Breast epithelium (tissue), 4 donors: ENCODE measurements around the gene UBTD2. TPM values are rescaled to one million over a fixed set of nuclear protein-coding genes. Genes with fewer than 3 reads are reported as not detected.
"Not testable (repeated sequence)": the region's sequence is repeated elsewhere in the genome, so short reads cannot be mapped to it uniquely, and the experiment has no call there.

ENCODE experiments used
- DNase-seq, 2 donors: peaks; one replicate each; pipeline ENCODE4 v3.0.0-alpha.2; 2019; ENCODE audit warnings: low spot score in 2 of 2
- H3K27ac ChIP-seq, 2 donors: fragments of 200-600 bp; sonication (generic) in 1 of 2; one replicate each; pipeline ENCODE4 v1.5.1; 2016 to 2019; ENCODE audit warnings: mild to moderate bottlenecking in 1 of 2
- H3K27me3 ChIP-seq, 2 donors: fragments of 200-600 bp; sonication (generic) in 1 of 2; one replicate each; pipeline versions ENCODE4 v1.5.1 to v1.6.0; 2017 to 2019; ENCODE audit warnings: control low read depth in 1 of 2, mild to moderate bottlenecking in 1 of 2
- H3K36me3 ChIP-seq: fragments of 200-600 bp; one replicate; pipeline ENCODE4 v1.5.1; 2019
- H3K4me1 ChIP-seq, 2 donors: fragments of 200-600 bp; sonication (generic); one replicate each; pipeline ENCODE4 v1.5.1; 2016 to 2019; ENCODE audit warnings: control low read depth in 1 of 2
- H3K4me3 ChIP-seq, 3 donors: fragments of 200-600 bp; sonication (generic); 1 replicate in 2 of 3; 2 replicates in 1 of 3; pipeline ENCODE4 v1.5.1; 2016 to 2019; ENCODE audit warnings: mild to moderate bottlenecking in 3 of 3, moderate library complexity in 2 of 3
- H3K9me3 ChIP-seq, 2 donors: fragments of 200-600 bp; sonication (generic) in 1 of 2; one replicate each; pipeline ENCODE4 v1.5.1; 2016 to 2019; ENCODE audit warnings: control low read depth in 1 of 2
- POLR2A ChIP-seq: fragments of 450-650 bp; IDR thresholded peaks from one replicate; pipeline ENCODE4 v1.6.1; 2016; ENCODE audit warnings: antibody characterized with exemption, mild to moderate bottlenecking, moderate library complexity
- POLR2AphosphoS5 ChIP-seq, 3 donors: sonication (generic); formaldehyde crosslinking; IDR thresholded peaks; one replicate each; pipeline ENCODE4 v1.6.1; 2017; ENCODE audit warnings: antibody characterized with exemption in 3 of 3
- intact Hi-C: fragments of 100-400 bp; cut with DNase I; formaldehyde crosslinking; loops from one replicate; pipeline ENCODE4 v1.15.1; 2023; ENCODE audit warnings: low total_unique reads
- total RNA-seq, 3 donors: library from RNA; depleted of rRNA; stranded (reverse); fragments of >200 nt; gene quantifications; one replicate each; pipeline ENCODE4 v1.1.0, GENCODE V29; 2016
- TF ChIP-seq, protein P1 (sequence below), 3 donors: fragments of 450-650 bp; IDR thresholded peaks; one replicate each; pipeline ENCODE4 v1.5.1; 2016 to 2017; ENCODE audit warnings: antibody characterized with exemption in 3 of 3, mild to moderate bottlenecking in 3 of 3, moderate library complexity in 3 of 3

The UBTD2 gene
- total RNA-seq, 3 donors from 2014 or later: 21.8 to 32.3 (median 27.9) TPM

DNA sequence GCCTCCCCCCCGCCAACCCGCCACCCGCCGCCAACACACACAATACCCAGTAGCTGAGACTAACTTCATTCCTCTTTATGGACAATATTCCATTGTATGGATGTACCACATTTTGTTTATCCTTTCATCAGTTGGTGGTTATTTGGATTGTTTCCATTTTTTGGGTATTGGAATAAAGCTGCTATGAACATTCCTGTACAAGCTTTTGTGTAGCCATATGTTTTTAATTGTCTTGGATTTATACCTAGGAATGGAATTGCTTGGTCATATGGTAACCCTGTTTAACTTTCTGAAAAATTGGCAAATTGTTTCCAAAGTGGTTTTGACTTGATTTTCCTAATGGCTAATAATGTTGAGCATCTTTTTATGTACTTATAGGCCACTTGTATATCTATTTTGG, 4.9 kb upstream of the UBTD2 start:
- Histone ChIP-seq H3K27ac (no peak overlapping the region), H3K4me1 (peaks cover 0 to 3% of the 10 kb centered on the region in 2 donors), H3K36me3 (no peaks in the 10 kb centered on the region), H3K27me3 (no peaks in the 10 kb centered on the region), H3K9me3 (no peaks in the 10 kb centered on the region), H3K4me3 (no peak overlapping the region)
- no peak for DNase-seq
- TF ChIP-seq, protein P1, sequence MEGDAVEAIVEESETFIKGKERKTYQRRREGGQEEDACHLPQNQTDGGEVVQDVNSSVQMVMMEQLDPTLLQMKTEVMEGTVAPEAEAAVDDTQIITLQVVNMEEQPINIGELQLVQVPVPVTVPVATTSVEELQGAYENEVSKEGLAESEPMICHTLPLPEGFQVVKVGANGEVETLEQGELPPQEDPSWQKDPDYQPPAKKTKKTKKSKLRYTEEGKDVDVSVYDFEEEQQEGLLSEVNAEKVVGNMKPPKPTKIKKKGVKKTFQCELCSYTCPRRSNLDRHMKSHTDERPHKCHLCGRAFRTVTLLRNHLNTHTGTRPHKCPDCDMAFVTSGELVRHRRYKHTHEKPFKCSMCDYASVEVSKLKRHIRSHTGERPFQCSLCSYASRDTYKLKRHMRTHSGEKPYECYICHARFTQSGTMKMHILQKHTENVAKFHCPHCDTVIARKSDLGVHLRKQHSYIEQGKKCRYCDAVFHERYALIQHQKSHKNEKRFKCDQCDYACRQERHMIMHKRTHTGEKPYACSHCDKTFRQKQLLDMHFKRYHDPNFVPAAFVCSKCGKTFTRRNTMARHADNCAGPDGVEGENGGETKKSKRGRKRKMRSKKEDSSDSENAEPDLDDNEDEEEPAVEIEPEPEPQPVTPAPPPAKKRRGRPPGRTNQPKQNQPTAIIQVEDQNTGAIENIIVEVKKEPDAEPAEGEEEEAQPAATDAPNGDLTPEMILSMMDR (IDR thresholded peaks at IDR 0.05): no peak
- TF ChIP-seq POLR2A (no peak), POLR2AphosphoS5 (IDR thresholded peaks at IDR 0.05) (no peak)
- intact Hi-C loops: no loop called here

DNA sequence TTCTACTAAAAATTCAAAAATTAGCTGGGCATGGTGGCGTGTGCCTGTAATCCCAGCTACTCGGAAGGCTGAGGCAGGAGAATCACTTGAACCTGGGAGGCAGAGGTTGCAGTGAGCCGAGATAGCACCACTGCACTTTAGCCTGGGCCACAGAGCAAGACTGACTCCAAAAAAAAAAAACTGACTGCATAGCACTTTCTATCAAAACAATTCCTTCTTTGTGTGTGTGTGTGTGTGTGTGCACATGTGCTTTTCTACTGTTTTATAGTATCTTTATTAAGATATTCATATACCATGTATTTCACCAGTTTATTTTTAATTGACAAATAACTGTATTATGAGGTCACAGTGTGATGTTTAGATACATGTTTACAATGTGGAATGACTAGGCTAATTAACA, 3.6 kb upstream of the UBTD2 start:
- H3K27ac ChIP-seq, DNase-seq, H3K36me3 ChIP-seq, H3K9me3 ChIP-seq, H3K4me1 ChIP-seq, intact Hi-C loops, H3K4me3 ChIP-seq, H3K27me3 ChIP-seq: not testable (repeated sequence)

DNA sequence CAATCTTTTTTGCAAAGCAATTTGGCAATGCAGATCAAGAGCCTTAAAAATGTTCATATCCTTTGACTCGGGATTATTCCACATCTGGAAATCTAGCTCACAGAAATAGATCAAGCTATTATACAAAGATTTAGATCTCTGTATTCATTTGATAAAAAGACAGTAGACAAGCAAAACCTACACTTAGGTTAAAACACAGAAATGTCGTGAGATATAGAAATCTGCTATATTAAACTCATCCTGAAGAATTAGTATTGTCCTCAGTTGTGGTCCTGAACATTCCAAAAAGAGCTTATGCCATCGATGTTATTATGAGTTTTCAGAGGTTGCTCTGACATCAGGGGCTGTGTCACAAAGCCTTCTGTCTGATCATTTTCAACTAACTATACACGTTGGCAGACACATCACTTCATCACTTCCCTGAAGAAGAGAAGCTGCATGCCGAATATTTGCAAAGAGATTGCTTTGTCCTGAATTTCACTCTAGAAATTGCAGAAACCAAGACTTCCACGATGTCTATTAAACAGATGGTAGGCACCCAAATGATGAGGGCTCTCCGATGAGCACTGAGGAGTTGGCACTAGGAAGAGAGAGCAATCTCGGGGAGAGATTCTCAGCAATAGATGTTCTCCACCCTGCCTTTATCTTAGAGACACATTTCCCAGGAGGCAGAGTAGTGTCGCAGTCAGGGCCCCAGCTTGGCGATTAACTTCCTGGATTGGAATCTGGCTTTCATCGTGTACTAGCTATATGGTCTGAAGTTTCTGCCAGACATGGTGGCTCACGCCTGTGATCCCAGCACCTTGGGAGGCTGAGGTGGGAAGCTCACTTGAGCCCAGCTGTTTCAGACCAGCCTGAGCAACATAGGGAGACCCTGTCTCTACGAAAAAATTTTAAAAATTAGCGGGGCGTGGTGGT, 1.9 kb upstream of the UBTD2 start:
- intact Hi-C loops: loop anchor here (1.0 kb wide), 1 partner anchor 44 kb away; no protein-coding TSS in a partner anchor

DNA sequence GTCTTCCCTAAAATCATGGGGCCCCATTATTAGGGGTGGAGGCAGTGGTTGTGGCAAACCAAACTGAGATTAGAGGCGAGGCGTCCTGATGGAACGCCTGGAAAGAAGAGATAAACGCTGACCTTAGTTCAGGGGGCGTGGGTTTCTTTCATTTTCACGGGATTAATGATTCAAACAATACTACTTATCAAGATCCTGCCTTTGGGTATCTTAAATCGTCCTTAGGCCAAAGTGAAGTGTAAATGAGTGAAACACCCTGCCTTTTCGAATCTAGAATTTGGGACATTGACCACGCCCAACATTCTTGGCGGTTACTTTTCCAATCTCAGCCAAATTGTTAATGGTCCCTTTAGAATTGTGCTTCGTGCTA, 1.0 kb upstream of the UBTD2 start:
- Histone ChIP-seq H3K4me3 (peak overlapping the region; percentile 94 to 97 (median 95)), H3K27me3 (no peaks in the 10 kb centered on the region), H3K4me1 (peaks cover 0 to 3% of the 10 kb centered on the region in 2 donors), H3K36me3 (no peaks in the 10 kb centered on the region), H3K9me3 (no peaks in the 10 kb centered on the region), H3K27ac (peak overlapping the region; percentile 95 to 99)
- intact Hi-C loops: no loop called here
- TF ChIP-seq POLR2AphosphoS5 (IDR thresholded peaks at IDR 0.05): no peak
- no peak for DNase-seq

More for the DNA sequence above, 1.9 kb upstream of the UBTD2 start:
- Histone ChIP-seq H3K27me3 (no peaks in the 10 kb centered on the region), H3K9me3 (no peaks in the 10 kb centered on the region), H3K4me1 (peaks cover 0 to 3% of the 10 kb centered on the region in 2 donors), H3K4me3 (peak overlapping the region in 1 of 3 donors; percentile 97), H3K27ac (no peak overlapping the region), H3K36me3 (no peaks in the 10 kb centered on the region)
- no peak for TF ChIP-seq POLR2A
- no peak for TF ChIP-seq POLR2AphosphoS5 (IDR thresholded peaks at IDR 0.05)
- no peak for DNase-seq

DNA sequence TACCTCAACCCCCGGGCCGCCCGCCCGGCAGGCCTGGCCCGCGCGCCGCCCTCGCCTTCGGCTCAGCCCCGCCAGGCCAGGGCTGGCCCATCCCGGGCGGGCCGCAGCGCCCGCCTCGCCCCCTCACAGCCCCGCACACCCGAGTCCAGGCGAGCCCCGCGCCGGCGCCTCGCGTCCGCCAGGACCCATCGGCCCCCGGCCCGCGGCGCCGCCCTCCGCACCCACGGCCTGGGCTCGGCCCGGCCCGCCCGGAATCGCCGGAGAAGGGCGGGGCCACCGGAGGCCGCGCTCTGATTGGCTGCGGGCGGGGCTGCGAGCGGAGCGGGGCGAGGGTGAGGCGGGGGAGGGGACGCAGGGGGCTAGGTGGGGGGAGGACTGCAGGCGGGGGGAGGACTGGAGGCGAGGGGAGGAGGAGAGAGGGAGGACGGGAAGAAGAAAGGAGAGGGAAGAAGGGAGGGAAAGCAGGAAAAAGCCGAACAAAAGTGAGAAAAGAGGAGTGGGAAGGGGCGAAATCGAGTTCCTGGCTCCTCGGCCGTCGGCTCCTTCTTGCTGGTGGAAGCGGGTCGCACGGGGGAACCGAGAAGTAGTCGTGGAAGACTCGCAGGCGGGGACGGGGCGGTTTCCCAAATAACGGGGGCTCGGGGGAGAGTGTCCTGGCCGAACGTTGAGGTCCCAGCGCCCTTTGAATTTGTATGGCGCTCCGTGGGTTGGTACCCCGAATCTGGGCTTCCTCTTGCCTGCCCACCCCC, 472 bp upstream of the UBTD2 start:
- peak overlapping the region; percentile 94 to 97 (median 95) for H3K4me3 ChIP-seq
- H3K9me3 ChIP-seq: no peaks in the 10 kb centered on the region
- H3K27me3 ChIP-seq: no peaks in the 10 kb centered on the region
- H3K36me3 ChIP-seq: no peaks in the 10 kb centered on the region
- peaks cover 0 to 3% of the 10 kb centered on the region in 2 donors for H3K4me1 ChIP-seq
- H3K27ac ChIP-seq: peak overlapping the region; percentile 95 to 99
- intact Hi-C loops: no loop called here
- TF ChIP-seq POLR2AphosphoS5 (IDR thresholded peaks at IDR 0.05) (peak in 1 of 3 donors; percentile 32), POLR2A (no peak)
- TF ChIP-seq, protein P1 (IDR thresholded peaks at IDR 0.05): no peak
- DNase-seq: peak; percentile 67 to 79

DNA sequence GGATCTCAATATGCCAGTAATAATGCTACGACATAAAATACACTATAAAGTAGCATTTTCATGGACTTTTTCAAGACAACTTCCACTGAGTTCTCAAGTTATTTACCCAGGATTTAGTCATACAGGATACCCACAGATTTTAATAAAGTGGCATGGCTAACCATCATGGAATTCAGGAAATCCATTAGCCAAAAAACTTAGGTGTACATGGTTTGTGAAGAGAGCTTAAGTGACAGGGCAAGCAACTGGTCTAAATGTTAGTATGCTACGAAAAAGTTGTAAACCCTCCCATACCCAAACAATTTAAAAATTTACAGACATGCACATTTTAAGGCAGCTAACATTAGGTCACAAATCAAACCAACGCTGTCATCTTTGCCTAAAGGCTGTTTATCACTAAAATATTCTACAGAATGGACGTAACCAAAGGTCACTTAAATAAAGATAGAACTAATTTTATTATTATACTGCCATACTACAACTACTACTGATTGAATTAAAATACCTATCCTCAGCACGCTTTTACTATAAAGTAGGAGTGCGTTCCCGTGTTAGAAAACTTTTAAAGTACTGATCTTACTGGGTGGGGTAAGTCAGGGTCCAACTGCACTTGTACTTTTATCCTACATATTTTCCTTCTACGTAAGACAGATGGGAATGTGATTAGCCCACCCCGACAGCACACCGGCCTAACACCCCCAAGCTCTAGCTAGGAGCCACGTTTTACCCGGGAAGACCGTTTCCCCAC, 1.1 kb downstream of the UBTD2 start:
- intact Hi-C loops: no loop called here
- TF ChIP-seq POLR2AphosphoS5 (IDR thresholded peaks at IDR 0.05) (no peak), POLR2A (no peak)
- TF ChIP-seq, protein P1 (IDR thresholded peaks at IDR 0.05): no peak
- Histone ChIP-seq H3K27me3 (no peaks in the 10 kb centered on the region), H3K36me3 (no peaks in the 10 kb centered on the region), H3K4me3 (peak overlapping the region; percentile 94 to 97 (median 95)), H3K4me1 (peaks cover 0 to 3% of the 10 kb centered on the region in 2 donors), H3K27ac (peak overlapping the region; percentile 95 to 99), H3K9me3 (no peaks in the 10 kb centered on the region)
- no peak for DNase-seq
